HG03460 (cell line): ENCODE data around the gene ERC1.
"Not testable (repeated sequence)": the region's sequence is repeated elsewhere in the genome, so short reads cannot be mapped to it uniquely, and the experiment has no call there.

ENCODE experiments used
- ATAC-seq: cut with Tn5 transposase; IDR thresholded peaks from one replicate; pipeline ENCODE4 v1.9.1; 2021; ENCODE audit not compliant: unreplicated experiment

Gene ERC1

DNA sequence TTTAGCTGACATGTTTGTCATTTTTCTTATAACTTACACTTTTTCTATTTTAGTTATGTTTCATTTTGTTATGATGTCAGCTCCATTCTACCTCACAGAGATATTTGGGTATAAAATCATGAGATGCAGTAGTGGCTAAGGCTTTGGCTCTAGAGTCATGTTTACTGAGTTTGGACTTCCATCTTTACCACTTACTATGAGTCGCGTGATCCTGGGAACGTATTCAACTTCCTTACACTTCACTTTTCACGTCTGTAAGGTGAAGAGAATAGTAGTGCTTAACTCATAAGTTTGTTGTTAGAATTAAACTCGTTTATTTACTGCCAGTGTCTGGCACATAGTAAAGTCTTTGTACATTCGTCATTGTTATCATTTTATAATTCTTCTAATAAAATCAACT lies 126.3 kb downstream of the ERC1 start:
- ATAC-seq = no peak

DNA sequence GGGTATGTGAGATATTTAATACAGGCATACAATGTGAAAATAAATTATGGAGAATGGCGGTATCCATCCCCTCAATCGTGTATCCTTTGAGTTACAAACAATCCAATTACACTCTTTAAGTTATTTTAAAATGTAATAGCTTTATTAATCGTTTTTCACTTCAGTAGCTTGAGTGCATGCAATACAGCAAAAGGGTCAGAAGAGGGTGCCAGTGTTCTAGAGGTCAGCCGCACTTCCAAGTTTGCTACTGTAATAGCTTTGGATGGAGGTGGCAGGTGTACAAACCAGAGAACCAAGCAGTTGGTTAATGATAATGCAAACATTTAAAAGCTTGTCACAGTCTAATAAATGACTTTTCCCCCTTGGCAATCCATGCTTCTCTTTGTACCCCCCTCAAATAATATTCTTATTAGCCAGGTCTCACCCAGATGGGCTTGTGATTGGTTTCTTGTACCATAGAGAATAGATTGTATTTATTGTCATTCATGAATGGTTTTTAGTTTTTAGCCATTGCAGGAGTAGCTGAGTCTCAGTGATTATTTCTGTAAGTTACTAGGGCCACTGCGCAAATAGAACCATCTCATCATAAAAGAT lies 127.0 kb downstream of the ERC1 start:
- no peak for ATAC-seq

DNA sequence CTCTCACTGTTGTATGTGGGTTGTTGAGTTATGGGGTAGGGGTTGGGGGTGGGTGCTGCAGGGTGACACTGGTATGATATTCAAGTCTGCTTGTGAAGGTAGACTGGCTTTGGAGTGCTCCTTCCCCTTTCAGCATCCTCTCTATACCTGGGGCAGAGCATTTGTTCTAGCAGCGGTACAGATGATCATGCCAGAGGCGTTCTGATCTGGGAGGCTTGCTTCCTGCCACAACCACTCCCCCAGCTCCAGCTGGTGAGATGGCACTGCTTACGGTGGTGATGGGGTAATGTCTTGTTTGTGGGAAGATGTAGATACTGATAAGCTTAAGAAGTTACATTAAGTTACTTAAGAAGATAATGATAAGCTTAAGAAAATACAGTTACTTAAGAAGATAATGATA lies 131.8 kb downstream of the ERC1 start:
- ATAC-seq = no peak

- ATAC-seq = no peak
These were observed 135.1 kb downstream of the ERC1 start for GRCh38 chr12:1126091-1126490.

DNA sequence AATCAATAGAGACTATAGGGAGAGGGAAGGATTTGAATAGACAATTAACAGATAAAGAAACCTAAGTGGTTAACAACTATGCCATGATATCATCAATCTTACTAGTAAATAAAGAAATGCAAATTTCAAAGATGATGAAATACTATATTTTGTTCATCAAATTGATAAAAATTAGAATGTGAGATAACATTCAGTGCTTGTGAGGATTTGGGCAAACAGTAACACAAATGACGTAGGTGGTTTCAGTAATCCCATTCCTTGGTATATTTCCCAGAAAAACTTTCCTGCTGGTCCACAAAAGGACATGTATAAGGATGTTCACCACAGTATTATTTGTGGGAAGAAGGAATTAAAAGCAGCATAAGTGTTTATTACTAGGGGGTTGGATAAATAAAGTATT lies 136.0 kb downstream of the ERC1 start:
- ATAC-seq = no peak

DNA sequence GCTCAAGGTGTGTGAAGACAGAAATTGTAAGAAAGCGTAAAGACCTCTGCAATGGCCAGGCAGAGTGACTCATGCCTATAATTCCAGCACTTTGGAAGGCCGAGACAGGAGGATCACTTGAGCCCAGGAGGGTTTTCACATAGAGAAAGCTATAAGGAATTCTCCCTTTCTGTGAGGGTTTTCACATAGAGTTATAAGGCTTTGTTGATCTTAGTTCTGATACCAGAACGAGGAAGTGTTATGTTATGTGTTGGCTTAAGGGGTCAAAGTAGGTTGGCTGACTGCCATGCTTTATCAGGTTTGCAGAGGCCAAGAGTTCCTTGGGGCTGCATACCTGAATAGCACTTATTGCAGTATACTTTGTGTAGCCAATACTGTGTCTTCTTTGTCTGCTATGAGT lies 139.1 kb downstream of the ERC1 start:
- ATAC-seq = no peak

GRCh38 chr12:1130571-1130970 lies 139.5 kb downstream of the ERC1 start:
- no peak for ATAC-seq

DNA sequence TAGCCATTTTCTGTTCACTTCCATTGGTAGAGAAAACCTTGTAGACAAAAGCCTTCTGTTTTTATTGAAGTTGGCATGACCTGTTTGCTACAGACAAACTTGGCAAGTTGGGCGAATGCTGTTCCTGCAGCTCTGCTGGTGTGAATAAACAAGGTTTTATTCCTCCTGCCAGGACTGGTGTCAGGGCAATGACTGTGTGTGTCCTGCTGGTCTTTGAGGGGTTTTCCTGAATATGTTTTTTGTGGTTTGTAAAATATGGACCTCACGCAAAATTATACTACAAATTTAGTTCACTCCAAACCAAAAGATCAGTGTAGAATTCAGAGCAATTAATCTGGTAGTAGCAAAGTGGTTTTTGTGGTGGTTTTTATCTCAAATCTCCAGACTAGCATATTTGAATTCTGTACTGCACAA lies 140.8 kb downstream of the ERC1 start:
- no peak for ATAC-seq

DNA sequence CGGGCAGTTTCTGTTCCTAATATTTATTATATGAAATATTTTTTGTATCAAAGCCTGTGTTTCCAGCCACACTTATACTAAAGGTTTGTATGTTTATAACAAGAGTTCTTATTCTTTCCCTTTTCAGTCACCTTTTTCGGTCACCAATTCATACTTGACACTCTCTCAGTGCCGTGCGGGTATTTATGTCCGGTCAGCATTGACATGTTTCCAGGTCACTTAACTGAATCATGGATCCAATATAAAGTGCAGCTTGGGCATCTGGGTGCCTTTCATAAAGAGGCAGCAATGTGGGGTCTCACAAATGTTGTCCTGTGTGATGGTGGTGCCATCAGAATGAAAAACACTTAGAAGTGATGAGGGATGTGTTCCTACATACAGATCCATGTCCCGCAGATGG lies 141.3 kb downstream of the ERC1 start:
- no peak for ATAC-seq

DNA sequence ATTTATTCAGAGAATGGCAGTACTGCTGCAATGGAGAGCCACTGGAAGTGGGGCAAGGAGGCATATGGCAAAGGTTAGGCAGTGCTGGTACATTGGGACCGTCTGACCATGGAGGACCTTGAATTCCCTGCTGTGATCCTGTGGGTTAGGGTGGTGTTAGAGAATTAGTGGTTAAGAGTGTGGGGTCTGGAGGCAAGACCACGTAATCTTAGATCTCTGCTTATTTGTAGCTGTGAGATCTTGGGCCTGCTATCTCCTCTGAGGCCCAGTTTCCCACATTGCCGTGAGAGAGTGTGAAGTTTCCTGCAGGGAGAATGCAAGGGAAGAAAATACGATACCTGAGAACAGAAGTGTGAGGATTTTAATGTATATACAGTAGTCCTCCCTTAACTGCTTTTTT lies 147.7 kb downstream of the ERC1 start:
- ATAC-seq = no peak

DNA sequence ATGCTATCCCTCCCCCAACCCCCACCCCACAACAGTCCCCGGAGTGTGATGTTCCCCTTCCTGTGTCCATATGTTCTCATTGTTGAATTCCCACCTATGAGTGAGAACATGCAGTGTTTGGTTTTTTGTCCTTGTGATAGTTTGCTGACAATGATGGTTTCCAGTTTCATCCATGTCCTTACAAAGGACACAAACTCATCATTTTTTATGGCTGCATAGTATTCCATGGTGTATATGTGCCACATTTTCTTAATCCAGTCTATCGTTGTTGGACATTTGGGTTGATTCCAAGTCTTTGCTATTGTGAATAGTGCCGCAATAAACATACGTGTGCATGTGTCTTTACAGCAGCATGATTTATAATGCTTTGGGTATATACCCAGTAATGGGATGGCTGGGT lies 155.7 kb downstream of the ERC1 start:
- ATAC-seq = not testable (repeated sequence)

DNA sequence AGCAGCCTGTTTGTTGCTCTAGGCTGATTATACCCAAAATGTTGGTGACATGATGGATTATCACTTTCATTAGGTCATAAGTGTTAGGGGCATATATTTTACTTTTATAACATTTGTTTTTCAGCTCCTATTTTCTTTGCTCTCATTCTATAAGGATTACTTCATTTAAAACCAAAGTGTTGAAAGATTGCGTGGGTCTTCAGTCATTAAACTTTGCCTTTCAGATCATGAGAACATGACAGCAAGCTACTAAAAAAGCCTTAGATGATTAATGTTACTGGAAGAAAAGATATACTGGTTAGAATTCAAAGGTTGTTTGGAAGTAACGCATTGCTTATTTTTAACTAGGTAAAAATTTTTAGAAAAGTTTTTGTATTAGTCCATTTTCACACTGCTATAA lies 156.8 kb downstream of the ERC1 start:
- no peak for ATAC-seq

DNA sequence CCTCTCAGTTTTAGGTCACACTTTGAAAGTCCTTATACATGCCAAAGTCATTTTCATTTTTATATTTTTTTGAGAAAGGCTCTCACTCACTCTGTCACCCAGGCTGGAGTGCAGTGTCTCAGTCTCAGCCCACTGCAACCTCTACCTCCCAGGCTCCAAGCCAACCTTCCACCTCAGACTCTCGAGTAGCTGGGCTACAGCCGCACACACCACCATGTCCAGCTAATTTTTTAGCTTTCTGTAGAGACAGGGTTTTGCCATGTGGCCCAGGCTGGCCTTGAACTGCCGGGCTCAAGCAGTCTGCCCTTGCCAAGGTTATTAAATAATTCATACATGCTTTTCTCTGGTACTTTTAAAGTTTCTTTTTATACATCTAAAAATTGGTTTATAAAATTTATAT lies 166.0 kb downstream of the ERC1 start:
- ATAC-seq = no peak

- no peak for ATAC-seq
These were observed 170.2 kb downstream of the ERC1 start for GRCh38 chr12:1161197-1161596.

DNA sequence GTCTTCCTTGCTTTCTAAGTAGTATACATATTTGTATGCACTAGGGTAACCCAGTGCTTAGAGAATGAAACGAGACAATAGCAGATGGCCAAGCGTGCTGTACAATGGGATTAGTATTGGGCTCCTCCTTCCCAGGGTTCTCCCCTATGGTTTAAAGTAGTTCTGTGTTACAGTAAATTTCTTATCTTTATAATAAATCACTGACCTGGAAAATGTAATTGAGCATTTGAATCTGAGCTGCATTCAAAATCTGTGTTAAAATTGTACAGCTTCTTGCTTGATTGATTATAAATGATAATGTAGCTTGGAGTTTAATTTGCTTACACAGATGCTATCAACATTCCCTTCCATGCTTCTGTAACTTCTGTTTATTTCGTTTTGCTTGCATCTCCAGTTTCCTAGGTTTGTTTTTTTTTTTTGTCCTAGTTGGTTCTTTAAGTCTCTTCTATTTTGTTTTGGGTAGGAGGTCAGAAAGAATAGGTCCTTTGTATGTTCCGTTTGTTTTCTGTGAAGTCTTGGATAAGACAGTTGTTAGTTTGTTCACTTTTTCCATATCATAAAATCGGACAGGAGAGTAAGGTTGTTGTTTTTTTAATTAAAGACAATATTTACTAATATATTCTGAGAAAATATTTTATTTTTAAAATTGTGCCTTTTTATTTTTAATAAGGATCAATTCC lies 171.2 kb downstream of the ERC1 start:
- ATAC-seq = no peak

DNA sequence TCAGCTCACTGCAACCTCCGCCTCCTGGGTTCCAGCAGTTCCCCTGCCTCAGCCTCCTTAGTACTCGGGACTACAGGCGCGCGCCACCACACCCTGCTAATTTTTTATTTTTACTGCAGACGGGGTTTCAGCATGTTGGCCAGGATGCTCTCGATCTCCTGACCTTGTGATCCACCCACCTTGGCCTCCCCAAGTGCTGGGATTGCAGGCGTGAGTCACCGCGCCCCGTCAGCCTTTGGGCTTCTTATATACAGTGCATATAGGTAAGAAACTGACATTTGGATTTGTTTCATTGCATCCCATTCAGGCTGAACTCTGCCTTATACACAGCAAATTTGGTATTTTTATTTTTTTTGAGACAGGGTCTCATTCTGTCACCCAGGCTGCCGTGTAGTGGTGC lies 176.8 kb downstream of the ERC1 start:
- no peak for ATAC-seq

GRCh38 chr12:1170411-1170810 lies 179.4 kb downstream of the ERC1 start:
- no peak for ATAC-seq

DNA sequence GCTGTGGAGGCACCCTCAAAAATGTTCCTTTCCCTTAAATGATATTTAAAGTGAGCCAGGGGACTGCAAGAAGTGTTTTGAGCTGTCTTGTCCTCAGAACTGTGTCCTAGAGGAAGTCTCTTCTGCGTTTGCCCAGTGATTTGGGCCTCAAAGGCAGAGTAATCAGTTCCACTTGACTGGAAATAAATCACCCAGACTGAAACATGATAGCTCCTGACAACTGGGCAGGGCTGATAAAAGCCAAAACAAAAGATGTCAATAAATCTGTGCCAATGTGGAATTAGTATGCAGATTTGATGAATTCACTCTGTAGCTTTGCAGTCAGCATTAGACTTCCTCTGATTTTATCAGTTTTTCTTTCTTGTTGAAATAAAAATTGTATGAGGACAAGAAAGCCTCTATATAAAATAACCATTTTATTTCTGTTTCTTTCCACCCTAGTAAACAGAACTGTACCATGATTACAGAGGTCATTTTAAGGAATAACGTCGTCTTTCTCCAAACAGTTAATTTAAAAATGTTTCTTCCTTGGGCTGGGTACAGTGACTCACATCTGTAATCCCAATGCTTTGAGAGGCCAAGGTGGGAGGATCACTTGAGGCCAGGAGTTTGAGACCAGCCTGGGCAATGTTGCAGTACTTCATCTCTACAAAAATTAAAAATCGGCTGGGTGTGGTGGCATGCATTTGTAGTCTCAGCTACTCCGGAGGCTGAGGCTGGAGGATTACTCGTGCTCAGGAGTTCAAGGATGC lies 180.8 kb downstream of the ERC1 start:
- ATAC-seq = no peak

DNA sequence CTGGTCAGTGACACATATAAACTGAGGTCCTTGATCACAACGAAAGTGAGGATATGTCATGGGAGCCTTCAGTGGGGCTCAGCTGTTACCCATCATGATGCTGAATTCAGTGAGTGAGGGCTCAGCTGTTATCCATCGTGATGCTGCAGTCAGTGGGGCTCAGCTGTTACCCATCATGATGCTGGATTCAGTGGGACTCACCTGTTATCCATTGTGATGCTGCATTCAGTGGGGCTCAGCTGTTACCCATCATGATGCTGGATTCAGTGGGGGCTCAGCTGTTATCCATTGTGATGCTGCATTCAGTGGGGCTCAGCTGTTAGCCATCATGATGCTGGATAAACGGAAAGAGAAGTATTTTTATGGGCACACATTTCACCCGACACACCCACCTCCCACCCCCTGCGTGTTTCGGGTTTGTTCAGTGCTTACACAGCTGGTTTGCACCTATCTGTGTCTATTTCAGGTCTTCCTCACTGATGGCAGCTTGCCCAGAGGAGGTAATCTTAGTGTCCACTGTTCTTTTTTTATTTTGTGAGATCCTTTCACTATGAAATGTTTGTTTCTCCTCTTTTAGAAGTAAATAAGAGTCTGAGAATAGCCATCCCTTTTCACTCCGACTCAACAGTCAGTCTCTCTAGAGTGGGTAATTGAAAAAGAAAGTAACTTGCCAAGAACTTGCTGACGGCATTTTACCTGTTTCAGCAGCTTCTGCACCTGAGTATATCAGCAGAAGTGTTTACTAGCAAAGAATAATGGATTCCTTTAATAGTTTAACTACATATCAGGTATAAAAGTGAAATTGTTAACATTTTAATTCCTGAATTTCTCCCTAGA lies 183.0 kb downstream of the ERC1 start:
- ATAC-seq = no peak

GRCh38 chr12:1174659-1175058 lies 183.6 kb downstream of the ERC1 start:
- ATAC-seq = no peak

DNA sequence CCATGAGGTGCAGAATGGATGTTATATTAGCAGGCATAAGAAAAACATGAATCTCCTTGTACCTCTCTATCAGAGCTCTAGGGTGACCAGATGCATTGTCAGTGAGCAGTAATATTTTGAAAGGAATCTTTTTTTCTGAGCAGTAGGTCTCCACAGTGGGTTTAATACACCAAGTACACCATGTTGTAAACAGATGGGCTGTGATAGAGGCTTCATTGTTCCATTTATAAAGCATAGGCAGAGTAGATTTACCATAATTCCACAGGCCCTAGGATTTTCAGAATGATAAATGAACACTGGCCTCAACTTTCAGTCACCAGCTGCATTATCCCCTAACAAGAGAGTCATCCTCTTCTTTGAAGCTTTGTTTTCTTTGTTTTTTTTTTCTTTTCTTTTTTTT lies 185.2 kb downstream of the ERC1 start:
- no peak for ATAC-seq

GRCh38 chr12:1179128-1179527 lies 188.1 kb downstream of the ERC1 start:
- ATAC-seq = no peak
